ENCODE results near the gene HCN2. TPM values are rescaled to one million over a fixed set of nuclear protein-coding genes. Genes with fewer than 3 reads are reported as not detected.
A peak's percentile ranks its signal among the peaks of the same experiment; 100 is the strongest.

HCN2 gene
- total RNA-seq, 2 experiments from 2014 or later: 0.18 TPM

- intact Hi-C loops (cut with micrococcal nuclease): no loop called here
- H3K36me3 Mint-ChIP-seq (ENCODE audit: low read depth): peaks cover 2% of the 10 kb centered on the region
- no peak for TF ChIP-seq CTCF (IDR thresholded peaks at IDR 0.05)
- no peak for ATAC-seq
- no peak overlapping the region for H3K4me3 Mint-ChIP-seq
- peaks cover 16% of the 10 kb centered on the region for H3K4me1 Mint-ChIP-seq (ENCODE audit: low read depth)
- H3K9me3 Mint-ChIP-seq: peaks cover under 1% of the 10 kb centered on the region
- no peaks in the 10 kb centered on the region for H3K27me3 Mint-ChIP-seq
- no peak overlapping the region for H3K27ac Mint-ChIP-seq
- ChIA-PET CTCF (no interaction called here), POLR2A (no interaction called here)
- DNase-seq: no peak
Observed at GRCh38 chr19:607301-608154, 17.8 kb downstream of the HCN2 start.

GRCh38 chr19:608155-609003, 18.7 kb downstream of the HCN2 start:
- Mint-ChIP-seq H3K4me3 (no peak overlapping the region), H3K9me3 (no peaks in the 10 kb centered on the region), H3K36me3 (ENCODE audit: low read depth) (peaks cover 7% of the 10 kb centered on the region), H3K4me1 (ENCODE audit: low read depth) (peaks cover 16% of the 10 kb centered on the region), H3K27ac (no peak overlapping the region), H3K27me3 (no peaks in the 10 kb centered on the region)
- DNase-seq: no peak
- no peak for TF ChIP-seq CTCF (IDR thresholded peaks at IDR 0.05)
- intact Hi-C loops (cut with micrococcal nuclease): no loop called here
- ChIA-PET POLR2A (no interaction called here), CTCF (no interaction called here)
- ATAC-seq: no peak

GRCh38 chr19:609004-609346, 19.3 kb downstream of the HCN2 start:
- no peak for TF ChIP-seq CTCF (IDR thresholded peaks at IDR 0.05)
- no peaks in the 10 kb centered on the region for H3K27me3 Mint-ChIP-seq
- peaks cover 7% of the 10 kb centered on the region for H3K36me3 Mint-ChIP-seq (ENCODE audit: low read depth)
- intact Hi-C loops (cut with micrococcal nuclease): no loop called here
- H3K4me1 Mint-ChIP-seq (ENCODE audit: low read depth): peaks cover 16% of the 10 kb centered on the region
- H3K9me3 Mint-ChIP-seq: no peaks in the 10 kb centered on the region
- ATAC-seq (no peak), DNase-seq (no peak)
- H3K27ac Mint-ChIP-seq: no peak overlapping the region
- CTCF ChIA-PET: no interaction called here
- POLR2A ChIA-PET: no interaction called here
- no peak overlapping the region for H3K4me3 Mint-ChIP-seq

GRCh38 chr19:610071-610800, 20.6 kb downstream of the HCN2 start:
- H3K27ac Mint-ChIP-seq: peak overlapping the region; percentile 95

More at GRCh38 chr19:610071-610800, 20.6 kb downstream of the HCN2 start:
- intact Hi-C loops (cut with micrococcal nuclease): no loop called here
- TF ChIP-seq CTCF (IDR thresholded peaks at IDR 0.05): no peak
- peaks cover 16% of the 10 kb centered on the region for H3K4me1 Mint-ChIP-seq (ENCODE audit: low read depth)
- ChIA-PET CTCF (no interaction called here), POLR2A (interaction anchor here (0.6 to 1.6 kb wide), 3 partner anchors 11 to 557 kb away, joined by 3 to 4 read pairs (median 3); no protein-coding TSS in a partner anchor)
- H3K36me3 Mint-ChIP-seq (ENCODE audit: low read depth): peaks cover 11% of the 10 kb centered on the region
- DNase-seq (peak; percentile 56), ATAC-seq (peak; percentile 40)
- H3K27me3 Mint-ChIP-seq: no peaks in the 10 kb centered on the region
- no peaks in the 10 kb centered on the region for H3K9me3 Mint-ChIP-seq
- H3K4me3 Mint-ChIP-seq: peak overlapping the region; percentile 75
